ENCODE measurements around the gene CDH3.

CDH3 gene

GRCh38 chr16:68704232-68704867 lies 59.2 kb downstream of the CDH3 start:
- in situ Hi-C loops (cut with HindIII; ENCODE audit: low sequenced_read_pairs): no loop called here
- peak; percentile 89 for TF ChIP-seq CTCF (IDR thresholded peaks at IDR 0.05; ENCODE audit: low read depth, low read length, missing control alignments)
- peak; percentile 53 for DNase-seq (ENCODE audit: low read depth)
- no peak overlapping the region for H3K4me3 ChIP-seq (ENCODE audit: low read depth, low read length)

GRCh38 chr16:68707340-68708152 lies 62.4 kb downstream of the CDH3 start:
- in situ Hi-C loops (cut with HindIII; ENCODE audit: low sequenced_read_pairs): no loop called here
- no peak overlapping the region for H3K4me3 ChIP-seq (ENCODE audit: low read depth, low read length)
- DNase-seq (ENCODE audit: low read depth): no peak
- peak; percentile 32 for TF ChIP-seq CTCF (IDR thresholded peaks at IDR 0.05; ENCODE audit: low read depth, low read length, missing control alignments)

GRCh38 chr16:68710211-68710610 lies 65.1 kb downstream of the CDH3 start:
- in situ Hi-C loops (cut with HindIII; ENCODE audit: low sequenced_read_pairs): no loop called here
- no peak for TF ChIP-seq CTCF (IDR thresholded peaks at IDR 0.05; ENCODE audit: low read depth, low read length, missing control alignments)
- DNase-seq (ENCODE audit: low read depth): no peak
- H3K4me3 ChIP-seq (ENCODE audit: low read depth, low read length): no peak overlapping the region

GRCh38 chr16:68711421-68712139 lies 66.5 kb downstream of the CDH3 start:
- no peak for DNase-seq (ENCODE audit: low read depth)
- no peak for TF ChIP-seq CTCF (IDR thresholded peaks at IDR 0.05; ENCODE audit: low read depth, low read length, missing control alignments)
- H3K4me3 ChIP-seq (ENCODE audit: low read depth, low read length): no peak overlapping the region

GRCh38 chr16:68713361-68713760 lies 68.3 kb downstream of the CDH3 start:
- in situ Hi-C loops (cut with HindIII; ENCODE audit: low sequenced_read_pairs): no loop called here

More at GRCh38 chr16:68711421-68712139, 66.5 kb downstream of the CDH3 start:
- in situ Hi-C loops (cut with HindIII; ENCODE audit: low sequenced_read_pairs): no loop called here

More at GRCh38 chr16:68713361-68713760, 68.3 kb downstream of the CDH3 start:
- DNase-seq (ENCODE audit: low read depth): no peak
- no peak for TF ChIP-seq CTCF (IDR thresholded peaks at IDR 0.05; ENCODE audit: low read depth, low read length, missing control alignments)
- H3K4me3 ChIP-seq (ENCODE audit: low read depth, low read length): no peak overlapping the region

All from astrocyte of the cerebellum (primary cell).